DND-41 (cell line): ENCODE data around the gene SLC35A4.

Experiments
- ATAC-seq: fragments of 200-7000 bp; cut with Tn5 transposase; 3 replicates; pipeline ENCODE4 v1.9.1; 2021; ENCODE audit warnings: low read depth; ENCODE audit not compliant: insufficient read depth
- DNase-seq: peaks from one replicate; pipeline ENCODE4 v3.0.0-alpha.2; 2020
- H2AFZ ChIP-seq: 2 replicates; pipeline ENCODE4 v1.6.0; 2012; ENCODE audit warnings: low read depth, low read length
- H3K27ac ChIP-seq: 2 replicates; pipeline ENCODE4 v1.5.1; 2012; ENCODE audit warnings: low read length, inconsistent platforms
- H3K27me3 ChIP-seq: fragments of 200-600 bp; sonication (generic); 2 replicates; pipeline ENCODE4 v1.6.0; 2012; ENCODE audit warnings: low read length, mild to moderate bottlenecking, inconsistent platforms; ENCODE audit not compliant: insufficient read depth, poor library complexity
- H3K36me3 ChIP-seq: 2 replicates; pipeline ENCODE4 v1.5.1; 2012; ENCODE audit warnings: low read length, inconsistent platforms; ENCODE audit not compliant: insufficient read depth
- H3K4me1 ChIP-seq: 2 replicates; pipeline ENCODE4 v1.5.1; 2012; ENCODE audit warnings: mild to moderate bottlenecking, low read length; ENCODE audit not compliant: insufficient read depth
- H3K4me2 ChIP-seq: 2 replicates; pipeline ENCODE4 v1.6.0; 2012; ENCODE audit warnings: mild to moderate bottlenecking, moderate library complexity, low read length, inconsistent platforms; ENCODE audit not compliant: insufficient read depth
- H3K4me3 ChIP-seq, 2 experiments: fragments of 200-600 bp in 1 of 2; shearing (Covaris generic) in 1 of 2; 2 replicates each; pipeline ENCODE4 v1.5.1; 2012 to 2016; ENCODE audit warnings: inconsistent platforms in 2 of 2, low read length in 2 of 2, mild to moderate bottlenecking in 2 of 2, low read depth in 1 of 2, moderate library complexity in 1 of 2
- H3K79me2 ChIP-seq: 2 replicates; pipeline ENCODE4 v1.6.0; 2012; ENCODE audit warnings: low read length, inconsistent platforms; ENCODE audit not compliant: insufficient read depth
- H3K9ac ChIP-seq: 2 replicates; pipeline ENCODE4 v1.6.0; 2012; ENCODE audit warnings: low read depth, mild to moderate bottlenecking, inconsistent platforms, low read length, moderate library complexity
- H3K9me3 ChIP-seq: 2 replicates; pipeline ENCODE4 v1.5.1; 2012; ENCODE audit warnings: low read length, moderate library complexity, mild to moderate bottlenecking, inconsistent platforms; ENCODE audit not compliant: insufficient read depth, severe bottlenecking
- H4K20me1 ChIP-seq: 2 replicates; pipeline ENCODE4 v1.6.0; 2012; ENCODE audit warnings: low read length; ENCODE audit not compliant: insufficient read depth
- CTCF ChIP-seq: IDR thresholded peaks from 2 replicates; pipeline ENCODE4 v1.5.1; 2012; ENCODE audit warnings: borderline replicate concordance, low read length, moderate library complexity, mild to moderate bottlenecking; ENCODE audit not compliant: poor library complexity, severe bottlenecking; ENCODE audit errors: extremely low read depth
- EZH2 ChIP-seq: IDR thresholded peaks from 3 replicates; pipeline ENCODE4 v1.6.1; 2012; ENCODE audit warnings: borderline replicate concordance, low read depth, mild to moderate bottlenecking, moderate library complexity, low read length, inconsistent platforms; ENCODE audit not compliant: severe bottlenecking

Gene SLC35A4

GRCh38 chr5:140548791-140549190, 15.8 kb upstream of the SLC35A4 start:
- TF ChIP-seq EZH2 (no peak), CTCF (no peak)
- Histone ChIP-seq H2AFZ (no peak overlapping the region), H3K36me3 (peaks cover 63% of the 10 kb centered on the region), H3K79me2 (peaks cover 24% of the 10 kb centered on the region), H3K4me3 (peak overlapping the region in 1 of 2 experiments; percentile 57; a peak in 2 of 4 replicates), H3K9me3 (no peaks in the 10 kb centered on the region), H3K4me2 (peak overlapping the region; percentile 68), H3K4me1 (peaks cover 37% of the 10 kb centered on the region), H3K27me3 (no peaks in the 10 kb centered on the region), H3K9ac (peak overlapping the region; percentile 74), H3K27ac (peak overlapping the region; percentile 83), H4K20me1 (peaks cover 8% of the 10 kb centered on the region; the same call in 1 of the 2 replicates)
- DNase-seq (no peak), ATAC-seq (no peak)

- H3K4me2 ChIP-seq: no peak overlapping the region
- H3K9ac ChIP-seq: peak overlapping the region; percentile 74
- H3K27ac ChIP-seq: peak overlapping the region; percentile 83; the same call in 1 of the 2 replicates
- ATAC-seq (no peak), DNase-seq (peak; percentile 45)
- no peaks in the 10 kb centered on the region for H3K27me3 ChIP-seq
- peaks cover 8% of the 10 kb centered on the region; the same call in 1 of the 2 replicates for H4K20me1 ChIP-seq
- H2AFZ ChIP-seq: no peak overlapping the region
- peaks cover 65% of the 10 kb centered on the region for H3K36me3 ChIP-seq
- H3K9me3 ChIP-seq: no peaks in the 10 kb centered on the region
- no peak overlapping the region for H3K4me3 ChIP-seq
- peaks cover 31% of the 10 kb centered on the region for H3K79me2 ChIP-seq
- TF ChIP-seq EZH2 (no peak), CTCF (no peak)
- peaks cover 44% of the 10 kb centered on the region for H3K4me1 ChIP-seq
Observed at GRCh38 chr5:140549237-140550144, 15.1 kb upstream of the SLC35A4 start.

- no peak for ATAC-seq
- peaks cover 53% of the 10 kb centered on the region for H3K4me1 ChIP-seq
- no peak for DNase-seq
- H3K9me3 ChIP-seq: no peaks in the 10 kb centered on the region
- H3K4me3 ChIP-seq: no peak overlapping the region
- H3K4me2 ChIP-seq: no peak overlapping the region
- peaks cover 61% of the 10 kb centered on the region for H3K36me3 ChIP-seq
- H3K27ac ChIP-seq: peak overlapping the region; percentile 27; the same call in 1 of the 2 replicates
- no peak for TF ChIP-seq EZH2
- H3K9ac ChIP-seq: no peak overlapping the region
- peaks cover 40% of the 10 kb centered on the region for H3K79me2 ChIP-seq
- no peak overlapping the region for H2AFZ ChIP-seq
- peaks cover 8% of the 10 kb centered on the region; the same call in 1 of the 2 replicates for H4K20me1 ChIP-seq
- H3K27me3 ChIP-seq: no peaks in the 10 kb centered on the region
Observed at GRCh38 chr5:140550147-140551079, 14.2 kb upstream of the SLC35A4 start.
